GM19468 (cell line): Measurements from ENCODE around the gene EGR1.
"Not testable (repeated sequence)": the region's sequence is repeated elsewhere in the genome, so short reads cannot be mapped to it uniquely, and the experiment has no call there.

Experiments
- ATAC-seq: cut with Tn5 transposase; IDR thresholded peaks from one replicate; pipeline ENCODE4 v1.9.1; 2021; ENCODE audit warnings: mild to moderate bottlenecking, moderate library complexity, moderate number of reproducible peaks; ENCODE audit not compliant: unreplicated experiment; ENCODE audit errors: extremely low read depth

The EGR1 gene

DNA sequence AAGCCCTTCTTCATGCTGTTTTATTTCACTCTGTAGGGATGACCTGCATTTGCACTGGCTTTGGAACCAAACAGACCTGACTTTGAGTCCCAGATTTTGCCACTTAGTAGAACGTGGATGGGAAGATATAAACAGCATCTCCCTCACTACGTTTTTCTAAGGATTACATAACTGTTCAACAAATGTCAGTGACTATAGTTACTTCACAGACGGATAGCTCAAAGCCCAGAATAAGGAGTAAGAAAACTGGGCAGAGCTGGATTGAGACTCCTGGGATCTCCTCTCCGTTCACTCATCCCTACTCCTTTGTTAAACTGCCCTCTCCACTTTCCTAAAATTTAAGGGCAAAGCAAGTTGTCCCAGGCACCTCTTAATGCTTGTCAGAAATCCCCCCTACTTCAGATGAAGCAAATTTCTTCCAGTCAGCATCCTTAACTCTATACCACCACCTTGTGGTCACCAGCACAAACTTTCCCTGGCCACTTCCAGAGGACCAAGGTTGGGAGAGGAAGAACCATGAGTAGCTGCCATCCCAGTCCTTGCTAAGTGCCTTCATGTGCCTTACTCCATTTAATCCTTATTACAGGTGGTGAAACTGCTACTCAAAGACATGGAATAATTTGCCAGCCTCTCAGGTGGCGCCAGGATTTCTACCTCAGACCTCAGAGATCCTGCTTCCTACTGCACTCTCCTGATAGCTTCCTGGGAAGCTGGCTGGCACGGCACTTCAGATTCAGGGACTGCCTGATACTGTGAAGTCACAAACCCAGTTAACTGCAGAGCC is 38.4 kb downstream of the EGR1 start:
- no peak for ATAC-seq

DNA sequence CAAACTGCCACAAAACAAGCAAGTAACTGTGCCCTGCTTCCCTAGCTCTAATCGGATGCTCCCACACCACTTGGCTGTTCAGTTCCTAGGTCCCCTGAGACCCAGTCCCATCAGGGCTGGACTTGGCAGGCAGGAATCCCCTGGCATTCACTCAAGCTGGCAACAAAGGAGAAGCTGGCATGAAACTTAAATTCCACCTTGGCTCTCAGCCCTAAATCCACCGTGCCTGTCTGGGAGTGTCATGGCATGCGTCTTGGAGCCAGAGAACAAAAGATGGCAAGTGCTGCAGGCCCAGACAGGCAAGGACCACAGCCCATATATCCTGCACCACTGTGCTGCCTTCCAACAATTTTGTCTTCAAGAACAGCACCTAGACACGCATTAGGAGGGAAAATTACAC is 39.5 kb downstream of the EGR1 start:
- ATAC-seq = no peak

DNA sequence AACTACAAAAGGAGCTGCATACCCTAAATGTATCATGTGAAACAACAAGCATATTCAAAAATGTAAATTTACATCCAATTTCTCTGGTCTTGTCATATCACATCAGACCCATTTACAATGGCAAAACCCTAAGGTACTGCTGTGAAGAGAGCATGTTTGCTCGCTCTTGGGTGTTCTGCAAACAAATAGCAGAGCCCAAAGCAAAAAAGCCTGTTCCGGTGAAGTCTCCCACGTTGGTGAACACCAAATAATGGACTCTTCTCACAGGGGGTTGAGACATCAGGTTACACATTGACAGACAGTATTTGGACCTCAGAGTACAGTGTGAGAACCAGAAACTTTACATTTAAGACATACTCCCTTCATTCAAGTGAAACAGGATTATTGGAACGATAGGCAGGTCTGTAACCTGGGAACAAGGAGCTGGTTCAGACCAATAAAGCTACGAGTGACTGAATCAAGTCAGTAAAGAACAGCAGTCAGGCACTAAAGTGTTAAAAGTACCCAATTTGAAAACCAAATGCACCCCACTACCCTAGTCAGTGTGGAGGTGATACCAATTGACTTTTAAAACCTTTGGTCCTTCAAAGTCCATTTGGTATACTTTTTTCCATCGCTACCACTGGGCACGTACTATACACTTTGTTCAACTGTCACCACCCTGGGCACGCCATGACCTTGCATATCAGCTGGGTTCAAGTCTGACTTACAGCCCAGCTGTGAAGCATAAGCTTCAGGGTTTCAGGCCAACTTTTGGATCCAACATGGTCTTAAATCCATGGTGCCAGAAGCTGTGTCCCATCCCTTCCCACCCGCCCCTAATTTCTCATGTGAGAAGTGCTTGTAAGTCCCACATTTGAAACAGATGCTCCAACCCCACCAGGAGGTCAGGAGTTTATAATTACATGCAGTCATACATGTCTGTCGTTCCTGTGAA is 41.4 kb downstream of the EGR1 start:
- ATAC-seq = no peak

GRCh38 chr5:138507485-138507884 is 42.2 kb downstream of the EGR1 start:
- not testable (repeated sequence) for ATAC-seq

- ATAC-seq = no peak
Measured at GRCh38 chr5:138508958-138509357, 43.7 kb downstream of the EGR1 start.

GRCh38 chr5:138514021-138514420 is 48.7 kb downstream of the EGR1 start:
- ATAC-seq = no peak

DNA sequence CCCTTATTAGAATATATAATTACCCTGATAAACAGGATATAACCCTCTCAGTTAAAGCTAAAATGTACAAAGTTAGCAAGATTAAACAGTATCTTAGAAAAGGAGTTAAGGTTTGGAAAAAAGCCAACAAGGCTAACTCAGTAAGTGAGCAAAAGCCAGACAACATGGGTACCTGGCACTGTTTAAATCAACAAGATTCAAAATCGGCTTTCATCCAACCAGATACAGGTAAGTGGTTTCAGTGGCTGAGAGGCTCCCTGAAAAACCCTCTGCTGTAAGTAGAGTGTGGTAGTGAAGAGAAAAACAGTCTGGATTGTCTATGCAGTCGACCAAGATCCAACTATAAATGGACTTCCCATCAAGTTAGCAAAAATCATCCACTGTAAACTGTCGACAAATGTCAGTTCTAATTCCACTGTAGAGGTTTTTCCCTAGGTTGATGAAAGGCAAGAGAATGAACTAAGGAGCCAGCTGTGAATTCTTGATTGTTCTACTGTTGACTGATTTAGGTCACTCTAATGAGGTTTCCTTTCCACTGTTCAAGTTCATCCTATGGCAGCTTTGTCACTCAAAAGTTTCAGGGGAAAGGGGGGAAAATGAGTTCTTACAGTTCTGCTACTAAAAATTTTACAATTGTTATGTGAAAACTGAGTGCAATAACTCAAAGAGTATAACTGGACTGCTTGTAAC is 50.4 kb downstream of the EGR1 start:
- no peak for ATAC-seq

DNA sequence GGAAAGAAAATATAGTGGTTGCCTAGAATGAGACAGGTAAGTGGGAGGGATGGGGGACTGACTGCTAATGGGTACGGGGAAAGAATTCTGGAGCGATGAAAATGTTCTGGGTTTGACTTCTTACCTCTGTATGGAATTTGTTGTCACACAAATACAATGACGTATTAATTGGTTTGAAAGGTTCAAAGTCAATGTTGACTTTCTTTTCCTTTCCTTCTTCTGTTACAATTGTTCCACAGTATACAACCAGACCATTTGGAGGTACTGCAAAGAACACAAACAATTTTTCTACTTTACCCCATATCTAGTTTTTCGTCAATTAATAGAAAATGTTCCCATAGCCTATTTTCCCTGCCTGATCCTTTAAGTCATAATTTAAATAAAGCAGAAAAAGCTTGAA is 52.2 kb downstream of the EGR1 start:
- no peak for ATAC-seq
